ENCODE measurements around the gene GLCCI1.

The GLCCI1 gene

GRCh38 chr7:7944619-7945282 lies 23.8 kb upstream of the GLCCI1 start:
- no peak for TF ChIP-seq CTCF (IDR thresholded peaks at IDR 0.05)

GRCh38 chr7:7946486-7946885 lies 22.1 kb upstream of the GLCCI1 start:
- TF ChIP-seq CTCF (IDR thresholded peaks at IDR 0.05) = no peak

GRCh38 chr7:7948232-7948631 lies 20.4 kb upstream of the GLCCI1 start:
- no peak for TF ChIP-seq CTCF (IDR thresholded peaks at IDR 0.05)

DNA sequence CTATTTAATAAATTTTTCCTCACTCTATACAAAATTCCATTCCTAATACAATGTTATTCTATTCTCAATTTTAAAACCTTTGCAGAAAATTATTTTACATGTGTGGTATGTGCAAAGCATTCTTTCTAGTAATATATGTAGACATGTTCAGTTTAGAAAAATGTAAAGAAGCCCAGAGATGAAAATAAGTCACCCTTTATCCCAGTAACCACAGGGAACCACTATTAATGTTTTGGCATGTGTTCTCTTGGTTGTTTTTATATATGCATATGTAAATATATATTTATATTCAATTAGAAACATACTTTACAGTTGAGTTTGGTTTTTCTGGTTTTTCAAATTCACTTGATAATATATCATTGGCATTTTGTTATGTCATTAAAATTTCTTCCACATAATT lies 14.8 kb upstream of the GLCCI1 start:
- no peak for TF ChIP-seq CTCF (IDR thresholded peaks at IDR 0.05)

- TF ChIP-seq CTCF (IDR thresholded peaks at IDR 0.05) = no peak
Observed at GRCh38 chr7:7956531-7957128, 12.0 kb upstream of the GLCCI1 start.

GRCh38 chr7:7957513-7957912 lies 11.1 kb upstream of the GLCCI1 start:
- TF ChIP-seq CTCF (IDR thresholded peaks at IDR 0.05) = no peak

DNA sequence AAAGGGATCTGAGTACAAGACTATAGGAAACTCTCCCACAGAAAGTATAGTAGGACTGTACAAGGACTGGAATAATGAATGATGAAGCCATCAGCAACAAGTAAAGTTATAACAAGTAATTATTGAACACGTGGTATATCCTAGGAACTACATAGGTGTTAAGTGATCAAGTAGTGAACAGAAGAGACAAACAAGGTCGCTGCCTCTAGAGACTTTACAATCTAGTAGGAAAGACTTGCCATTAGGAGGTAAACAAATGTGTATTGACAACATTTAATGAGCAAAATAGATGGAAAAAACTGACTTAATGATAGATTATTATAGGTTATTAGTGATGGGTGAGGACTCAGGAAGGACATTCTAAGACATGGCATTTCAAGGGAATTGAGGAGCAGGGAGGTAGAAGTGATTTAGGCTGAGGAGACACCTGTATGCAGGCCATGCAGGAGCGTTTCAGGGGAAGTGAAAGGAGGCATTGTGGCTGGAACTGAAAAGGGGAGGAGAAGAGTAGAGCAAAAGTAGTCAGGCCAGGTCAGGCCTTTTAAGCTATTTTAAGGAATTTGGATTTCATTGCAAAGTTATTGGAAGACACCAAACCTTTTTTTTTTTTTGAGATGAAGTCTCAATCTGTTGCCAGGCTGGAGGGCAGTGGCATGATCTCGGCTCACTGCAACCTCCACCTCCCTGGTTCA lies 8.5 kb upstream of the GLCCI1 start:
- no peak for TF ChIP-seq CTCF (IDR thresholded peaks at IDR 0.05)
